NCI-H748 (cell line): ENCODE data around the gene NPHS1.
A peak's percentile ranks its signal among the peaks of the same experiment; 100 is the strongest.
"Not testable (repeated sequence)": the region's sequence is repeated elsewhere in the genome, so short reads cannot be mapped to it uniquely, and the experiment has no call there.

Experiments
- DNase-seq: peaks from one replicate; lab custom pipeline; 2025; ENCODE audit not compliant: unreplicated experiment; lab: John Stamatoyannopoulos, UW

Gene NPHS1

GRCh38 chr19:35852029-35852780 is at the start of gene NPHS1:
NPHS1 (minus strand) TSS chr19:35852504; CDS start chr19:35851837, 667 bp downstream.
- no peak for DNase-seq

- DNase-seq: no peak
Measured at GRCh38 chr19:35901055-35901644, 48.8 kb upstream of the NPHS1 start.

- DNase-seq: peak; percentile 87
Measured at GRCh38 chr19:35899547-35900214, 47.4 kb upstream of the NPHS1 start.

GRCh38 chr19:35898499-35898809 is 46.1 kb upstream of the NPHS1 start:
- no peak for DNase-seq

GRCh38 chr19:35897706-35898451 is 45.6 kb upstream of the NPHS1 start:
- DNase-seq: no peak

- DNase-seq: no peak
Measured at GRCh38 chr19:35896643-35897040, 44.3 kb upstream of the NPHS1 start.

GRCh38 chr19:35895911-35896642 is 43.8 kb upstream of the NPHS1 start:
- no peak for DNase-seq

GRCh38 chr19:35894342-35894741 is 42.0 kb upstream of the NPHS1 start:
- DNase-seq: no peak

GRCh38 chr19:35891819-35892218 is 39.5 kb upstream of the NPHS1 start:
- DNase-seq: not testable (repeated sequence)

GRCh38 chr19:35890113-35890650 is 37.9 kb upstream of the NPHS1 start:
- DNase-seq: no peak

- DNase-seq: no peak
Measured at GRCh38 chr19:35889370-35890112, 37.2 kb upstream of the NPHS1 start.

GRCh38 chr19:35888398-35888797 is 36.1 kb upstream of the NPHS1 start:
- DNase-seq: no peak

GRCh38 chr19:35887197-35887596 is 34.9 kb upstream of the NPHS1 start:
- no peak for DNase-seq

GRCh38 chr19:35885904-35886303 is 33.6 kb upstream of the NPHS1 start:
- no peak for DNase-seq

GRCh38 chr19:35885225-35885738 is 33.0 kb upstream of the NPHS1 start:
- no peak for DNase-seq

- DNase-seq: no peak
Measured at GRCh38 chr19:35883882-35884281, 31.6 kb upstream of the NPHS1 start.

- peak; percentile 75 for DNase-seq
Measured at GRCh38 chr19:35882114-35882832, 30.0 kb upstream of the NPHS1 start.

- DNase-seq: peak; percentile 87
Measured at GRCh38 chr19:35879770-35880317, 27.5 kb upstream of the NPHS1 start.

- no peak for DNase-seq
Measured at GRCh38 chr19:35879068-35879467, 26.8 kb upstream of the NPHS1 start.
